NOMO-1 (cell line): ENCODE data around the gene SUSD4.

Source experiments
- DNase-seq, 2 experiments: peaks; one replicate each; lab custom pipeline; 2025; ENCODE audit not compliant: unreplicated experiment in 2 of 2; lab: John Stamatoyannopoulos, UW

SUSD4 gene

DNA sequence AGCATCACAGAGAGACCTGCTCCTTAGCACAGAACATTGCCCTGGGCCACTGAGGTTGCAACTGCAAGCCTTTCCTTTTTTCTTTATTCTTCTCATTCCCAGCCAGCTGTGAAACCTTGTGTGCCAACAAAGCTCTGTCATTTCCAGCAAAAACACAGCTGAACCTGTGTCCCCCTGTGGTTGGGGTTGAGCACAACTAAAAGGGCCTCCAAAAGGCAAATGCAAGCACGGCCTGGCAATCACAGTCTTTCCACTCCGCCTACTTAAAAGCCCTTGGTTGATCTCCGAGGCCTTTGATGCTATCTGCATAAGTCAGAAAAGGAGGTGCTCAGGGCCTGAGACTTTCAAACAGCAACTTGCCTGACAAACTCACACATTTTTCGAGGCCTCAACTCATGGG, 32.7 kb downstream of the SUSD4 start:
- no peak for DNase-seq

DNA sequence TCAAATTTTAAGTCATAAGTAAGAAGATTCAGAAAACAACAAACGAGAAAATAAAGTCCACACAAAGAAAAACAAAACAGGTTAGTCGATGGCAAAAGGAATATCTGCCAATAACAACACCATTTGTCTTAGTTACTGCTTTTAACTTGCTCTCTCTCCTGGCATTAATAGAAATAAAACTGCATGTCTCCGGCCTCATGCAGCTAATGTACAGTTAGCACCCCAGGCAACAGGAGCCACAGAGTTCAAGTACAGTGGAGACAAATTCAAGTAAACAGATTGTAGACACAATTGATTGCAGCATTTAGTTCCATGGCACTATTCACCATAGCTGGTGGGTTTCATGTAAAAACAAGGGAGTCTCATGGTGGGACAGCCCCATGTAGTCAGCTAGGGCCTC, 33.5 kb downstream of the SUSD4 start:
- no peak for DNase-seq

DNA sequence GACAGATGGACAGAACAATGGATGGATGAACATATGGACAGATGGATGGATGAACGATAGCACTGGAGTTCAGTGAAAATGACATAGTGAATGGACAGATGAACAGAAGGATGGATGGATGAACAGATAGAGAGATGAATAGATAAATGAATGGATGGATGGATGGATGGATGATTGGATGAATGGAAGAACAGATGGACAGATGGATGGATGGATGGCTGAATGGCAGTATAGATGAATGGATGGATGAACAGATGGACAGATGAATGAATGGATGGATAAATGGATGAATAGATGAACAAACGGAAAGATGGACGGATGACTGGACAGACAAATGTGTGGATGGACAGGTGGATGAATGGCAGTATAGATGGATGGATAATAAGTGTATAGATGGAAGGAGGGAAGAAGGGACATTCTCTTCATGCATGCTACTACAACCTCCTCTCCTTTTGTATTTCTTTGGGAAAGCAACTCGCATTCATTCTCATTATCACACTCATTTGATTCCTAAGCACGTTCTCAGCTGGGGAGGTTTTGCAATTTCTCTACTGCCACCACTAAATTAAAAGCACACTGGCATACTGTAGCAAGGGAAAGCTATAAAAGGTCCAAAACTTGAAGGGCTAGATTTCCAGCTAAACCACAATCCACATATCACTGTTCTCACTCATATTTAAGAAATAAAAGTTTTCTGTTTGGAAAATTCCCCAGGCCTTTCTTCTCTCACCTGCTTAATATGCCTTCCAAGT, 34.1 kb downstream of the SUSD4 start:
- DNase-seq = no peak

DNA sequence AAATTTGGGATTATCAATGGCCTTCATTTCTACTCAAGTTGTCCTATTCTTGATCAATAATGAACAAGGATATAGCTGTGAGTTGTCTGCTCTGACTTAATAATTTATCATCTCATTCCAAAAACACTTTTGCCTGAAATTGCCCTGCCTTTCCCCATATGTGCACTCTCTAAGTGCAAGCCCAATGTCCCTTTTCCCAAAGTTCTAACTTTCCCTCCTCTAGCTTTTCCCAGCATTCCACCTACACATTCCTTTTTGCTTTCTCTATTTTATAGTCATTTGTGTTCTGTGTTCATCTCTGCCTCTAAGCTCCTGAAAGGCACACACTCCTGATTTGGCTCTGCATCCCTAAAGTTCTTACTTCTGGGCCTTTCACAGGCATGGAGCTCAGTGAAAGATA, 34.7 kb downstream of the SUSD4 start:
- no peak for DNase-seq

DNA sequence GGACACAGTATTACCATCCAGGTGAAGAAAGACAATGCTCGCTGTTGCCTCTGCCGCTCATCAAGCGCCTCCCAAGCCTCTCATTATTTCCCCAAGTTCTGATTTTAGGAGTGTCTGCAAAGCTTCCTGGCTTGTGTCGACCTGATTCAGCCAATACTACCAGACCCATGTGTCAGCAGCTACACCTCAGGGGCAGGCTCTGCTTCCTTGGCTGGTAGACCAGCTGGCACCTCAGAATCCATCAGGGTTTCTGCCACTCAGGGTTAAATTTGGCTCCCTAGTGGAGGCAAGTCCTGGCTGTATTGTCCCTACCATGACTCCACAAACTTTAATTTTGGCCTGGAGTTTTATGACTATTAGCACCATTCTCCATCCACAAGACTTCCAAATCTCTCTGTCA, 35.4 kb downstream of the SUSD4 start:
- no peak for DNase-seq

DNA sequence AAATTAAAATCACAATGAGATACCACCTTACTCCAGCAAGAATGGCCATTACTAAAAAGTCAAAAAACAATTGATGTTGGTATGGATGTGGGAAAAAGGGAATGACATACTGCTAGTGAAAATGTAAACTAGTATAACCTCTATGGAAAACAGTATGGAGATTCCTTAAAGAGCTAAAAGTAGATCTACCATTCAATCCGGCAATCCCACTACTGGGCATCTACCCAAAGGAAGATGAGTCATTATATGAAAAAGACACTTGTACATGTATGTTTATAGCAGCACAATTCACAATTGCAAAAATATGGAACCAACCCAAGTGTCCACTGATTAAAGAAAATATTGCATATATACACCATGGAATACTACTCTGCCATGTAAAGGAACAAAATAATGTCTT, 37.2 kb downstream of the SUSD4 start:
- no peak for DNase-seq

DNA sequence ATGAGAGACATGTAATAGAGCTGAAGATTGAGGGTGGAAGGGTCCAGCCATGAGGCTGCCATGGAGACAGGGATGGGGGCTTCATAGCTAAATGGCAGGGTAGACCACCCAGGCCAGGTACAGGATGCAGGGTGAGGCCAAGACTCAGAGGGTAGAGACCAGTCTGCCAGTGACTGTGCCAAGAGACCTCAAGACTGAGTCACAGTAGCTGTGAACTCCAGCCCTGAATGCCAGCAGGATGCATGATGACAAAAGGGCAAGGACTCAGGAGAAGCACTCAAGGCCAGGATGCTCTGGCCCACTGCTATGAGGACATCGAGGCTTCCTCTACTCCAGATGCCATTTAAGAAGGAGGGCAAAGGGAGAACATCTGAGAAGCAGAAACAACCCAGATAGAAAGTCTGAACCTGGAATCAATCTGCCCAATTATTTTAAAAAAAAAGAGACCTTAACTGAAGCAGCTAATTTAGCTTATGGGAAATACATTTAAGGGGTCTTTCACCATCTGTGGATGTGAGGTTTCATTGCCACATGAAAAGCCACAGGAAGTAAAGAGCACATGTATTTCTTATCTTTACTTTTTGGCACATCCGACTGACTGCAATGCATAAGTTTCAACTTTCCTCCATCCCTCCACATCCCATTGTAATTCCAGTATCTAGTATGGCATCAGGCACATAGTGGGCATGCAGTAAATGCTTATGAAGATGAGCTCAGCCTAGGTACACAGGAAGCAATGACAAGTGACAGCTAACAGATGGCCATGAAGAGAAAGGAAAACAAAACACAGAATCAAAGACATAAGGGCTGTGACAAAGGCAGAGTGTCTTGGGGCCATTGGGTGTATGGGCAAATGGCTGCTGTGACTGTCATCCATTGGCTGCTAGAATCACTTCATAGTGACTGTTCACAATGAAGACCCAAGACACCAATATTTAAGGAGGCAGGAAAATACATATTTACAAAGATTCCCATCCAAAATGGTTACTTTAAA, 40.2 kb downstream of the SUSD4 start:
- no peak for DNase-seq

DNA sequence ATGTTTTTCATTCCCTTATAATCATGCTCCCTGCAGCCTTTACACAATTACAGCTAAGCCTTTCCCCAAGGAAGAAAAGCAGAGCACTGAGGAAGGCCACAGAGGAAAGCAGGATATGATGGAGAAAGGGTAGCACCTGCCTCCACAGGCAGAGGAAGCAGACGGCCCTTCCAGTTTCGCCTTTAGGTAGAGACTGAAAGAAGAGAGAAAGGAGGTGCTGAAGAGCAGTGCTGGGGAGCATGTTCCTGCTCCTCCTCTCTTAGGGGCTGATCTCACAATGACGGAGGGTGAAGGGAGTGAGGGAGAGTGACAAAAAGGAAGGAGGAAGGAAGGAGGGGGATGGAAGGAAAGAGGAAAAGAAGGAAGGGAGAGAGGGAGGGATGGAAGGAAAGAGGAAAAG, 41.1 kb downstream of the SUSD4 start:
- no peak for DNase-seq

DNA sequence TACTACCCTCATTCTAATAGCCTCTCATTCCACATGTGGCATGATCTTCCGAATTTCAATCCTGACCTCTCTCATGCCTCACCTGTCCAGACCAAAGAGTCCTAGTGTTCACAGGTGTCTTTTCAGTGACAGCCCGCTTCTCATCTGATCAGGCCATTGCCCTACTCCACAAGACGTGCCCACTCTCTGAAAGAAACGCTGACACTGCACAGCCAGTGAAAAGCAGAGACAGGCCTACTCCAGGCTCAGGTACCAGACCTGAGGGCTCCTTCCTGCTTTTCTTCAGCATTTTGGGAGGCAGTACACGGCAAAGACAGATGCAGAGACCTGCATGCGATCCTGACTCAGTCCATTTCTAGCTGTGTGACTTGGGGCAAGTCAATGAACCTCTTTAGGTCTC, 43.0 kb downstream of the SUSD4 start:
- DNase-seq = no peak

DNA sequence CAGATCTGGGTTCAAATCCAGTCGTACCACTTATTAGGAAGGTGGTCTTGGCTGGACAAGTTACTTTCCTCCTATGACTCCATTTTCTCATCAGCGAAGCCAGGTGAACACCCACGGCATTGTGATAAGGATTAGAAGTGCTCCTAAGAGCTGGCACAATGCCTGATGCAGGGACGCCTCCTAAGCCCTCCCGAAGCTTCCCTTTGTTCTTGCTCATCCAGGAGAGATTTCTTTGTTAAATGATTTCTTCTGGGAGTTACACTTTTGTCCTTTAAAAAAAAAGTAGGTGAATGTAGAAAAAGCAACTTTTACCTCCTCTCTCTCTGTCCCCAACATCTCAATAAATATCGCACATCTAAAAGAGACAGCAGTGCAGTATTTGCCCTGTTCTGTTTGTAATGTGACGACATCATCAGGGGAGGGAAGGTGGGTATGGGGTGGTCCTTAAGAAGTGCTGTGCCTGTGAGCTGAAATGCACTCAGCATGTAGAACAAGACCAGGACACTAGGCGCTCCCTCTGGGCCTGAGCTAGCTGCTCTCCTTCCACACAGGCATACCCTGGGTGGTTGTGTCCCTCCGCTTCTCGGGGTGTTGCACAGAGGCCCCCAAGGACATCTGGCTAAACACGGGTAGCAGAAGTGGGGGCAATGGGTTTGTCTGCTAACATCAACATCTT, 43.9 kb downstream of the SUSD4 start:
- DNase-seq = no peak

DNA sequence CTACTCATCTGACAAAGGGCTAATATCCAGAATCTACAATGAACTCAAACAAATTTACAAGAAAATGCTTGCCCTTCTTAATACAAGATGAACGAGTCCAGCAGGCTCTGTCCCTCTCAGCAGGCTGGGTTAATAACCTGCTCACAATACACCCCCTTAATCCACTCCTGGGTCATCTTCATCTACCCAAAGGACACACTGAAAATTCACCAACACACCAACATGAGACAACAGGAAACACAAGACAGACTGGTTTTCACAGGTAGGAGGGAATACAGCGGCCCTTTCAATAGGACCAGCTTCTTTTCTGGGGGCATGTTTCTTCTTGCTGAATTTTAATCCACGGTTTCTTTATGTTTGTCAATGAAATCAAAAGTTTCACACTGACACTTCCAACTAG, 44.6 kb downstream of the SUSD4 start:
- DNase-seq = no peak

DNA sequence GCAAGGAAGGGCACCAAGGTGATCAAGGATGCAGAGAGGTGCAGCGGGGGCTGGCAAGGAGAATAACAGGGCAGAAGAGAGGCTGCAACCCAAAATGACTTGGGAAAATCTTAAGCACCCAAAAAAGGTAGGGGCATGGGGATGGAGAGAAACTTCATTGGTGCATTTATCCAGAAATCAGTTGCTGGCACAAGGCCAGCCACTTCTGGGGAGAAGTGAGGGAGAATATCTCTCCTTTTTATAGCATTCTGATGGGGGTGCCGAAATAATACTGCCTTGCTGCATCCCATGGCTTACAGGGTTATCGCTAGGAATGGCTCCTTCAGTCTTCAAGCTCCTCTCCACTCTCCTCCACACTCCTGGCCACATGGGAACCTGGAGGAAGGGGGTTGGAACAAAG, 47.9 kb downstream of the SUSD4 start:
- no peak for DNase-seq

DNA sequence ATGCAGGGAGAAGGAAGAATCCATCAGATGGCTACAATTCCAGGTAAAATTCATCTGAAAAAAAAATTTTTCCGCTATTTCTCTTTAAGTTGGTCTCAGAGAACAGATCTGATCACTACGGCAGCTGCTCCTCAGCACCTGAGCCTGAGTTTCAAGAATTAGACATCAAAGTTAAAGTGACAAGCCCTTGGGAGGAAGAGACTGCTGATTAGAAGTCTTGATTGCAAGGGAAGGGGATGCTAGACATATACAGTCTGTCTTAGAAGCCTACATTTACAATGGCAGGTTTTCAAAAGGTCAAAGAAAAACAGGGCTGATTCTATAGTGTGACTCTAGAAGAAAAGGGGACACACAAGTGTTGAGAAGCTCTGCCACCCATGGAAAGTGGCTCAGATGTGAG, 48.3 kb downstream of the SUSD4 start:
- no peak for DNase-seq

DNA sequence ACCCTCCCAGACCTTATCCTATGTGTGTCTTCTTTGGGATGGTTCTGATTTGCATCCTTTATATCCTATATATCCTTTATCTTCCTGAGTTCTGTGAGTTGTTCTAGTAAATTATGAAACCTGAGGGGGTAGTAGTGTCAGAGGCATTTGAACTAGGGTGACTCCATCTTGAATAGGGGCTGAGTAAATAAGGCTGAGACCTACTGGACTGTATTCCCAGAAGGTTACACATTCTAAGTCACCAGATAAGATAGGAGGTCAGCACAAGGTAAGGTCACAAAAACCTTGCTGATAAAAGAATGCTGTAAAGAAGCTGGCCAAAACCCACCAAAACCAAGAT, 50.6 kb downstream of the SUSD4 start:
- no peak for DNase-seq

DNA sequence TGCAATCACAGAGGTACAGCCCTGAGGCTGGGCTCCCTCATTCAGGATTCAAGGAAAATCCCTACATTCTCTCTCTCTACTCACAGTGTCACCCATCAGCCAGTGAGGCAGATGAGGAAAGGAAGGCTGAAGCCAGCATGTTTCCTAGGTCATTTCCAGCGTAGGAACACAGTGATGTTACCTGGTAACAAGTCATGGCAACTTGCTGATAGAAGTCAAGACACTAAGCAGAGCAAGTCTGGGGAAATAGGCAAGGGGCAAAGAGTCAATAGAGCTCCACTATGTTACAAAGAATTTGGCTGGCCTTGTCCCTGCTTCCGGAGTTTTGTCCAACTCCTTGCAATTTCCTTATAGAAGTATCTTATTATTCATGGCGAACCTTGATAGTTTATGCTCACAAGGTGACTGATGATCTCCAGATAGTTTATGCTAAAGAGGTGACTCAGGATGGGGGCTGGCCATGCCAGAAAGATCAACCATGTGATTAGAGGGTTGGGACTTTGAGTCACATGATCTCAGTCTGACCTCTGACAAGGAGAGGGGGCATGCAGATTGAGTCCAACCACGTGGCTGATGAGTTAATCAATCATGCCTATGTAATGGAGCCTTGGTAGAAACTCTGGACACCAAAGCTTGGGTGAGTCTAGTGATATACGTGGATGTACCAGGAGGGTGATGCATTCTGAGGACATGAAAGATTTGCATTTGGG, 51.1 kb downstream of the SUSD4 start:
- no peak for DNase-seq

DNA sequence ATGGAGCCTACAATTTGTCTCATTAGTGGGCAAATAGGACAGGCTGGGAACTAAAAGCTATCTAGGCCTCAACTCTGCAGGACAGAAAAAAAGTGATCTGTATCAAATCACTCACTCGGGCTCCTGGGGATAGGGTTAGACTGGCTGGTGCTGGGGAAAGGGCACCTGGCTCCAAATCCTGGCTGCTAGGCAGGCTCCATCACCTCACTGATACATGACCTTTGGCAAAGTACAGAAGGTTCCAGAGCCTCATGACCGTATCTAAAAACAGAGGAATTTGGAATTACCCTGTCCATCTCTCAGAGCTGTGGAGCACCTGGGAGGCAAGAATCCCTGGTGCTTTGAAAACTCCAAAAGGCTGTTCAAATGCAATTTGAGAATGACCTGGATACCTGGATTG, 51.7 kb downstream of the SUSD4 start:
- no peak for DNase-seq

DNA sequence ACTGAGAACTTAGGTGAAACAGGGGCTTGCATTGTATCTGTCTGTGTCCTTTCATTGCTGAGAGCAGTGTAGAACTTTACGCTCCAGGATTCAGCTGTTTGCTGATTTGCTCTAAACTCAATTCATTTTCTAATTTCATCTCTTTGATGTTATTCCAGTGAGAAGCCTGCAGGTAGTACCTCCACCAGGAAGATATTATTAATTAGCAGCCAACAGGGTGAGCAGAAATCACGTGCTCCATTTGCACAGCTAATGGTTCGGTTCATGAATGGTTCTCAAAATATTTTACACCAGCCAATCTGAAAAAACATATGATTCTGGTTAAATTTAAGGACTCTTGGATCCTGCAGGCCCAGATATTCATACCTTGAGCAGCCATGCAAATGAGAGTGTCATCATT, 52.1 kb downstream of the SUSD4 start:
- DNase-seq = no peak

DNA sequence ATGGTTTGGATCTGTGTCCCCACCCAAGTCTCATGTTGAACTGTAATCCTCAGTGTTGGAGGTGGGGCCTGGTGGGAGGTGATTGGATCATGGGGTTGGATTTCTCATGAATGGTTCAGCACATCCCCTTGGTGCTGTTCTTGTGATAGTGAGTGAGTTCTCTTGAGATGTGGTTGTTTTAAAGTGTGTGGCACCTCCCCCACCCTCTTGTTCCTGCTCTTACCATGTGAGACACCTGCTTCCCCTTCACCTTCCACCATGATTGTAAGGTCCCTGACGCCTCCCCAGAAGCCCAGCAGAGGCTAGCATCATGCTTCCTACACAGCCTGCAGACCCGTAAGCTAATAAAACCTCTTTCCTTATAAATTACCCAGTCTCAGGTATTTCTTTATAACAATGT, 55.8 kb downstream of the SUSD4 start:
- DNase-seq = no peak

DNA sequence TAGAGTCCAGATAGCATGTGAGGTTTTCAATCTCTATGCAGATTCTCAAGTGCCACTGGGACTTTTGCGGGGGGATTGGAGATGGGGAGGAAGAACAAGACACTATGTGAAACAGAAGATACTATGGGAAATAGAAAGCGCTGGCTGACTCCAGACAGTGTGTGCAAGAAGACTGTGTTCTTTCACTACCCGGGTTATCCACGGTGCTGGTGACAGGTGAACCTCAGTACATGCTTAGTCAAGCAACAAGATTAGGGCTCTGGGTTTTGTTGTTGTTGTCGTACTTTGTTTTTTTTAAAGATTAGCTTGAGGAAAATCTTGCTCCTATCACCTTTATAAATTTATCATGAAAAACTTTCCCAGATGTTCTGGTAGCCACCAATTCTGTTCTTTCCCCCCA, 56.4 kb downstream of the SUSD4 start:
- DNase-seq = no peak

DNA sequence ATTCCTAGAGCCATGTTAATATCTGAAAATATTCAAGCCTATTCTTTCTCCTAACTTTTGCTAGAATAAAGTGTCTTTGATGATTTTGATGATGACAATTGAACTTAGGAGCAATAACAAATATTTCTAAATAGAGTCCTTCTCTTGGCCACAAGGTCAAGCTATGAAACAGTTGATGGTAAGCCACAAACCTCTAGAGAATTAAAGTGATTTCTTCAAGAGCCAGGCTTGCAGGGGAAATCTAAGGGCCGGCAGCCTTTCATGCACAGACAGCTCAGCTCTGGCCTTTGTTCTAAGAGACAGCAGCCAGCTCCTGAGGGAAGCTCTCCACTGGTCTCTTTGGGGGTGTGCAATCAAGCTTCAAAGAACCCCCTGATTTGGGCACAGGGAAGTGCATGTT, 59.0 kb downstream of the SUSD4 start:
- DNase-seq = no peak

DNA sequence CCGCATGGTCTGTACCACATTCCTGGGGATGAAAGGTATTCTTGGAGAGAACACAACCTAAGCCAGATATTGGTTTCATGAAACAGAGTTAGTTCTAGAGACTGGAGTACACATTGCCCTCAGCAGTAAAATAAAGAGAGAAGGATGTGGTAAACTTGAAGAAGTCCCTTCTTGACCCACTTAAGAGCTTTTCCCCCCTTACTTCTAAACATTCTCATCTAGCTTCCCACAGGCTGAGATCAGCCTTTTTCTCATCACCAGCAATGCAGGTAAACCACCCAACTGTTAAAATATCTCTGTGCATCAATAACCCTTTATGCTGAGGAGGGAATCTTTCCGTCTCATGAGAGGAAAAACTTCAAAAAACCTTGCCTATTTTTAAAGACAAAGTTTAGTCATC, 62.6 kb downstream of the SUSD4 start:
- no peak for DNase-seq
